MM.1S (cell line): Measurements from ENCODE around the gene MRPL23.

Experiments
- DNase-seq: peaks from one replicate; pipeline ENCODE4 v3.0.0-alpha.2; 2015
- H2AFZ ChIP-seq: fragments of 300-600 bp; sonication (generic); 2 replicates; pipeline ENCODE4 v1.6.0; 2016; ENCODE audit warnings: antibody characterized with exemption, low read length
- H3F3A ChIP-seq: fragments of 300-600 bp; sonication (generic); 2 replicates; pipeline ENCODE4 v1.6.1; 2016; ENCODE audit warnings: mild to moderate bottlenecking, antibody characterized with exemption, low read length, moderate library complexity, mixed read lengths; ENCODE audit not compliant: insufficient read depth
- H3K27ac ChIP-seq: fragments of 300-600 bp; sonication (generic); 2 replicates; pipeline ENCODE4 v1.5.1; 2016; ENCODE audit warnings: mild to moderate bottlenecking, low read length
- H3K27me3 ChIP-seq: fragments of 300-600 bp; sonication (generic); replicated peaks from 2 replicates; pipeline ENCODE4 v1.6.0; 2016; ENCODE audit warnings: low read length; ENCODE audit not compliant: insufficient read depth
- H3K36me3 ChIP-seq: fragments of 300-600 bp; sonication (generic); replicated peaks from 2 replicates; pipeline ENCODE4 v1.6.1; 2016; ENCODE audit warnings: mild to moderate bottlenecking, low read length, mixed read lengths; ENCODE audit not compliant: insufficient read depth
- H3K4me1 ChIP-seq: fragments of 300-600 bp; sonication (generic); 2 replicates; pipeline ENCODE4 v1.6.1; 2016; ENCODE audit warnings: low read length, mixed read lengths
- H3K4me2 ChIP-seq: fragments of 300-600 bp; sonication (generic); 2 replicates; pipeline ENCODE4 v1.6.0; 2016; ENCODE audit warnings: low read depth, low read length
- H3K4me3 ChIP-seq: fragments of 300-600 bp; sonication (generic); 2 replicates; pipeline ENCODE4 v1.5.1; 2016; ENCODE audit warnings: low read length, mixed read lengths
- H3K79me2 ChIP-seq: fragments of 300-600 bp; sonication (generic); 2 replicates; pipeline ENCODE4 v1.6.1; 2016; ENCODE audit warnings: mixed run types, low read length, mixed read lengths
- H3K9ac ChIP-seq: fragments of 300-600 bp; sonication (generic); 2 replicates; pipeline ENCODE4 v1.6.1; 2016; ENCODE audit warnings: low read length, mixed read lengths
- H3K9me2 ChIP-seq: fragments of 300-600 bp; sonication (generic); replicated peaks from 2 replicates; pipeline ENCODE4 v1.6.1; 2016; ENCODE audit warnings: mild to moderate bottlenecking, low read length, mixed read lengths; ENCODE audit not compliant: insufficient read depth
- H3K9me3 ChIP-seq: fragments of 300-600 bp; sonication (generic); replicated peaks from 2 replicates; pipeline ENCODE4 v1.6.1; 2016; ENCODE audit warnings: mild to moderate bottlenecking, low read length, mixed read lengths; ENCODE audit not compliant: insufficient read depth
- H4K20me1 ChIP-seq: fragments of 300-600 bp; sonication (generic); 2 replicates; pipeline ENCODE4 v1.6.1; 2016; ENCODE audit warnings: mild to moderate bottlenecking, low read length, moderate library complexity, mixed read lengths; ENCODE audit not compliant: insufficient read depth
- CTCF ChIP-seq: fragments of 300-600 bp; sonication (generic); IDR thresholded peaks from 2 replicates; pipeline ENCODE4 v1.5.1; 2016; ENCODE audit warnings: antibody characterized with exemption, low read length, mixed read lengths
- EZH2 ChIP-seq: fragments of 300-600 bp; sonication (generic); optimal IDR thresholded peaks from 2 replicates; pipeline ENCODE3; 2017; ENCODE audit warnings: low read depth, mild to moderate bottlenecking, antibody characterized with exemption, low read length, mixed read lengths
- EZH2phosphoT487 ChIP-seq: fragments of 300-600 bp; sonication (generic); IDR thresholded peaks from 2 replicates; pipeline ENCODE4 v1.6.1; 2018; ENCODE audit warnings: antibody characterized with exemption, low read length

The MRPL23 gene

GRCh38 chr11:1964348-1964747, 17.2 kb downstream of the MRPL23 start:
- no peak overlapping the region for H3K9ac ChIP-seq
- no peaks in the 10 kb centered on the region for H3K79me2 ChIP-seq
- H3K9me2 ChIP-seq = no peaks in the 10 kb centered on the region
- H4K20me1 ChIP-seq = no peaks in the 10 kb centered on the region
- H3K27ac ChIP-seq = no peak overlapping the region
- H3F3A ChIP-seq = no peaks in the 10 kb centered on the region
- no peaks in the 10 kb centered on the region for H3K27me3 ChIP-seq
- H3K4me1 ChIP-seq = no peaks in the 10 kb centered on the region
- no peak overlapping the region for H3K4me3 ChIP-seq
- H2AFZ ChIP-seq = no peak overlapping the region
- no peak for DNase-seq
- no peak overlapping the region for H3K4me2 ChIP-seq
- H3K9me3 ChIP-seq = no peaks in the 10 kb centered on the region
- no peaks in the 10 kb centered on the region for H3K36me3 ChIP-seq
- TF ChIP-seq CTCF (no peak), EZH2 (no peak), EZH2phosphoT487 (no peak)

GRCh38 chr11:1964955-1965354, 17.8 kb downstream of the MRPL23 start:
- Histone ChIP-seq H3K4me3 (no peak overlapping the region), H3F3A (no peaks in the 10 kb centered on the region), H3K36me3 (no peaks in the 10 kb centered on the region), H3K4me2 (no peak overlapping the region), H3K4me1 (no peaks in the 10 kb centered on the region), H3K9ac (no peak overlapping the region), H3K9me3 (no peaks in the 10 kb centered on the region), H3K79me2 (no peaks in the 10 kb centered on the region), H3K27ac (no peak overlapping the region), H3K27me3 (no peaks in the 10 kb centered on the region), H2AFZ (no peak overlapping the region), H4K20me1 (no peaks in the 10 kb centered on the region), H3K9me2 (no peaks in the 10 kb centered on the region)
- no peak for TF ChIP-seq CTCF
- no peak for TF ChIP-seq EZH2
- TF ChIP-seq EZH2phosphoT487 = no peak
- DNase-seq = no peak

- Histone ChIP-seq H3K4me1 (no peaks in the 10 kb centered on the region), H2AFZ (no peak overlapping the region), H3K36me3 (no peaks in the 10 kb centered on the region), H3K27me3 (no peaks in the 10 kb centered on the region), H3K9me3 (no peaks in the 10 kb centered on the region), H3K27ac (no peak overlapping the region), H3K4me2 (no peak overlapping the region), H4K20me1 (no peaks in the 10 kb centered on the region), H3K79me2 (no peaks in the 10 kb centered on the region), H3K9ac (no peak overlapping the region), H3F3A (no peaks in the 10 kb centered on the region), H3K9me2 (no peaks in the 10 kb centered on the region), H3K4me3 (no peak overlapping the region)
- DNase-seq = no peak
- no peak for TF ChIP-seq CTCF
- no peak for TF ChIP-seq EZH2
- no peak for TF ChIP-seq EZH2phosphoT487
Measured at GRCh38 chr11:1966531-1966930, 19.4 kb downstream of the MRPL23 start.
